ENCODE results near the gene RNF138. TPM values are rescaled to one million over a fixed set of nuclear protein-coding genes. Genes with fewer than 3 reads are reported as not detected.

Gene RNF138
- 8.6 to 18.0 TPM (median 18.0 TPM) in 3 replicates for polyA plus RNA-seq
- 14.0 TPM for polyA plus RNA-seq (2011; ENCODE audit: low read depth)
- 10.4 and 12.3 TPM in 2 replicates for polyA plus RNA-seq (2011; cell fraction: cytosol; rRNA removed)
- polyA plus RNA-seq (2011; cell fraction: nucleus; rRNA removed), result 9.6 and 10.7 TPM in 2 replicates
- polyA plus RNA-seq (2012; ENCODE audit: low replicate concordance), result 10.6 and 17.0 TPM in 2 replicates
- 14.3 to 23.3 TPM (median 21.4 TPM) in 3 replicates for polyA minus RNA-seq
- polyA minus RNA-seq (2011; cell fraction: cytosol; rRNA and poly(A)+ RNA removed), result 32.8 TPM
- 11.1 and 14.6 TPM in 2 replicates for polyA minus RNA-seq (2011; cell fraction: nucleus; rRNA and poly(A)+ RNA removed)

GRCh38 chr18:32091724-32092421 lies at the start of gene RNF138:
Gene RNF138, plus strand, starts transcription at chr18:32091874. Its CDS starts 903 bp downstream, at chr18:32092777.
- peaks cover 18% of the 10 kb centered on the region for H3K4me1 ChIP-seq (ENCODE audit: control insufficient read depth, extremely low read depth, insufficient read depth, low read length)
- peak; percentile 9 for DNase-seq (ENCODE audit: low read depth, low spot score)
- peak within 1 kb of the TSS; percentile 62 to 99 (median 92) for H3K4me3 ChIP-seq (ENCODE audit: control insufficient read depth in 2 of 3, extremely low read depth in 1 of 3, insufficient read depth in 2 of 3, low read depth in 1 of 3, low read length in 3 of 3)

DNA sequence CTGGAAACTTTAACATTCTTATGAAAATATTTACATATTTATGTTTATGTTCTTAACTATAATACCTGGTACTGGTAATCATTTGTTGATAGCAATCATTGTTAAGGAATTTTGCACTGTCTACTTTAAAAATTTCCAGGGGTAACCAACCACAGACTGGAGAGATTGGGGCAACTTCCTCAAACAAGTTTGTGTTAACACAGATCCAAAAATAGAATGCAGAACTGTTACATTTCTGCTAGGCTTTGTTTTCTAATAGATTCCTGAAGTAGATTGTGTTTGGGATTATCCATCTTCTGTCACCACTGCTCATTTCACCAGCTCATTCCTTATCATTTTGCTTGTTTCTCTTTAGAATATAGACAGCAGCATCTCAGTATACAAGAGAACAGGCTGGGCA lies 49.3 kb upstream of the RNF138 start:
- Histone ChIP-seq H3K27me3 (ENCODE audit: control insufficient read depth, extremely low read depth, insufficient read depth, low read length) (no peaks in the 10 kb centered on the region), H3K4me2 (ENCODE audit: control insufficient read depth, extremely low read depth, insufficient read depth, low read depth, low read length) (no peak overlapping the region), H3K9me3 (ENCODE audit: control insufficient read depth, low read depth, low read length) (no peaks in the 10 kb centered on the region), H3K79me2 (ENCODE audit: control insufficient read depth, insufficient read depth, low read length) (no peaks in the 10 kb centered on the region), H4K20me1 (ENCODE audit: control insufficient read depth, extremely low read depth, insufficient read depth, low read length) (no peaks in the 10 kb centered on the region), H2AFZ (ENCODE audit: control insufficient read depth, low read length) (no peak overlapping the region), H3K9ac (ENCODE audit: control insufficient read depth, extremely low read depth, insufficient read depth, low read length) (no peak overlapping the region), H3K4me3 (ENCODE audit: control insufficient read depth in 2 of 3, extremely low read depth in 1 of 3, insufficient read depth in 2 of 3, low read depth in 1 of 3, low read length in 3 of 3) (no peak overlapping the region), H3K36me3 (ENCODE audit: control insufficient read depth in 2 of 2, extremely low read depth in 1 of 2, insufficient read depth in 2 of 2, low read length in 2 of 2) (no peaks in the 10 kb centered on the region), H3K27ac (ENCODE audit: control insufficient read depth, insufficient read depth, low read length) (no peak overlapping the region), H3K9me1 (ENCODE audit: control insufficient read depth, extremely low read depth, insufficient read depth, low read length) (no peaks in the 10 kb centered on the region), H3K4me1 (ENCODE audit: control insufficient read depth, extremely low read depth, insufficient read depth, low read length) (no peaks in the 10 kb centered on the region)
- no peak for FAIRE-seq
- dilution Hi-C loops (cut with MboI; ENCODE audit: extremely low pct_ligation_motif_present, low sequenced_read_pairs), result no loop called here
- TF ChIP-seq, protein P1, sequence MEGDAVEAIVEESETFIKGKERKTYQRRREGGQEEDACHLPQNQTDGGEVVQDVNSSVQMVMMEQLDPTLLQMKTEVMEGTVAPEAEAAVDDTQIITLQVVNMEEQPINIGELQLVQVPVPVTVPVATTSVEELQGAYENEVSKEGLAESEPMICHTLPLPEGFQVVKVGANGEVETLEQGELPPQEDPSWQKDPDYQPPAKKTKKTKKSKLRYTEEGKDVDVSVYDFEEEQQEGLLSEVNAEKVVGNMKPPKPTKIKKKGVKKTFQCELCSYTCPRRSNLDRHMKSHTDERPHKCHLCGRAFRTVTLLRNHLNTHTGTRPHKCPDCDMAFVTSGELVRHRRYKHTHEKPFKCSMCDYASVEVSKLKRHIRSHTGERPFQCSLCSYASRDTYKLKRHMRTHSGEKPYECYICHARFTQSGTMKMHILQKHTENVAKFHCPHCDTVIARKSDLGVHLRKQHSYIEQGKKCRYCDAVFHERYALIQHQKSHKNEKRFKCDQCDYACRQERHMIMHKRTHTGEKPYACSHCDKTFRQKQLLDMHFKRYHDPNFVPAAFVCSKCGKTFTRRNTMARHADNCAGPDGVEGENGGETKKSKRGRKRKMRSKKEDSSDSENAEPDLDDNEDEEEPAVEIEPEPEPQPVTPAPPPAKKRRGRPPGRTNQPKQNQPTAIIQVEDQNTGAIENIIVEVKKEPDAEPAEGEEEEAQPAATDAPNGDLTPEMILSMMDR (optimal IDR thresholded peaks at IDR 0.05 in 1 of 3, IDR thresholded peaks at IDR 0.05 in 1 of 3, conservative IDR thresholded peaks at IDR 0.05 in 1 of 3; ENCODE audit: extremely low read depth in 1 of 3, insufficient read depth in 2 of 3, low read length in 3 of 3), result no peak
- TF ChIP-seq EZH2 (IDR thresholded peaks at IDR 0.05; ENCODE audit: low read length), result no peak
- no peak for DNase-seq (ENCODE audit: low read depth, low spot score)

More at GRCh38 chr18:32091724-32092421, at the start of gene RNF138:
- Histone ChIP-seq H3K9ac (ENCODE audit: control insufficient read depth, extremely low read depth, insufficient read depth, low read length) (peak within 1 kb of the TSS; percentile 93), H3K79me2 (ENCODE audit: control insufficient read depth, insufficient read depth, low read length) (peaks cover 44% of the 10 kb centered on the region), H2AFZ (ENCODE audit: control insufficient read depth, low read length) (peak within 1 kb of the TSS; percentile 93), H3K4me2 (ENCODE audit: control insufficient read depth, extremely low read depth, insufficient read depth, low read depth, low read length) (peak within 1 kb of the TSS; percentile 92), H3K9me3 (ENCODE audit: control insufficient read depth, low read depth, low read length) (no peaks in the 10 kb centered on the region), H4K20me1 (ENCODE audit: control insufficient read depth, extremely low read depth, insufficient read depth, low read length) (peaks cover 2% of the 10 kb centered on the region), H3K9me1 (ENCODE audit: control insufficient read depth, extremely low read depth, insufficient read depth, low read length) (no peaks in the 10 kb centered on the region), H3K27ac (ENCODE audit: control insufficient read depth, insufficient read depth, low read length) (peak within 1 kb of the TSS; percentile 89), H3K36me3 (ENCODE audit: control insufficient read depth in 2 of 2, extremely low read depth in 1 of 2, insufficient read depth in 2 of 2, low read length in 2 of 2) (peaks cover 0 to 5% of the 10 kb centered on the region in 2 experiments), H3K27me3 (ENCODE audit: control insufficient read depth, extremely low read depth, insufficient read depth, low read length) (no peaks in the 10 kb centered on the region)
- no peak for TF ChIP-seq EZH2 (IDR thresholded peaks at IDR 0.05; ENCODE audit: low read length)
- TF ChIP-seq, protein P1 (optimal IDR thresholded peaks at IDR 0.05 in 1 of 3, IDR thresholded peaks at IDR 0.05 in 1 of 3, conservative IDR thresholded peaks at IDR 0.05 in 1 of 3; ENCODE audit: extremely low read depth in 1 of 3, insufficient read depth in 2 of 3, low read length in 3 of 3), result no peak
- FAIRE-seq, result no peak
- dilution Hi-C loops (cut with MboI; ENCODE audit: extremely low pct_ligation_motif_present, low sequenced_read_pairs), result no loop called here
